Putamen (tissue), 1 donor: ENCODE measurements around the gene MYF5.

Experiments
- DNase-seq: peaks from one replicate; pipeline ENCODE4 v3.0.0-alpha.2; 2016; ENCODE audit warnings: low spot score

Gene MYF5

GRCh38 chr12:80707830-80708258, 8.9 kb upstream of the MYF5 start:
- no peak for DNase-seq

GRCh38 chr12:80708259-80708974, 8.3 kb upstream of the MYF5 start:
- no peak for DNase-seq

GRCh38 chr12:80708975-80709328, 7.8 kb upstream of the MYF5 start:
- no peak for DNase-seq

GRCh38 chr12:80709811-80710726, 6.6 kb upstream of the MYF5 start:
- DNase-seq = no peak

GRCh38 chr12:80710727-80711449, 5.8 kb upstream of the MYF5 start:
- DNase-seq = no peak

- DNase-seq = no peak
These were observed 4.8 kb upstream of the MYF5 start for GRCh38 chr12:80711866-80712265.

GRCh38 chr12:80712866-80713265, 3.8 kb upstream of the MYF5 start:
- DNase-seq = no peak

- DNase-seq = no peak
These were observed 3.3 kb upstream of the MYF5 start for GRCh38 chr12:80713419-80713818.

- DNase-seq = no peak
These were observed 2.7 kb upstream of the MYF5 start for GRCh38 chr12:80714055-80714454.

GRCh38 chr12:80714846-80715245, 1.9 kb upstream of the MYF5 start:
- DNase-seq = no peak

- no peak for DNase-seq
These were observed 931 bp upstream of the MYF5 start for GRCh38 chr12:80715713-80716249.

GRCh38 chr12:80717856-80718255, 1.1 kb downstream of the MYF5 start:
- no peak for DNase-seq

GRCh38 chr12:80720516-80720915, 3.8 kb downstream of the MYF5 start:
- DNase-seq = no peak

GRCh38 chr12:80721326-80721725, 4.6 kb downstream of the MYF5 start:
- DNase-seq = no peak

- DNase-seq = no peak
These were observed 29.3 kb downstream of the MYF5 start for GRCh38 chr12:80745851-80746505.

- no peak for DNase-seq
These were observed 31.1 kb downstream of the MYF5 start for GRCh38 chr12:80747800-80748199.

- no peak for DNase-seq
These were observed 32.7 kb downstream of the MYF5 start for GRCh38 chr12:80749456-80749855.

- no peak for DNase-seq
These were observed 35.8 kb downstream of the MYF5 start for GRCh38 chr12:80752464-80752863.

GRCh38 chr12:80754274-80754673, 37.6 kb downstream of the MYF5 start:
- DNase-seq = no peak

- no peak for DNase-seq
These were observed 40.2 kb downstream of the MYF5 start for GRCh38 chr12:80756875-80757274.

- no peak for DNase-seq
These were observed 45.1 kb downstream of the MYF5 start for GRCh38 chr12:80761838-80762237.

GRCh38 chr12:80763874-80764273, 47.2 kb downstream of the MYF5 start:
- DNase-seq = no peak
